ENCODE data around the gene PTPN11.
"Not testable (repeated sequence)": the region's sequence is repeated elsewhere in the genome, so short reads cannot be mapped to it uniquely, and the experiment has no call there.

Gene PTPN11

GRCh38 chr12:112409064-112409905 lies 9.5 kb upstream of the PTPN11 start, which contains the start of gene RPL6:
Gene RPL6 (minus strand): TSS chr12:112409605. CDS start chr12:112408656, 949 bp downstream.
- DNase-seq (ENCODE audit: low read depth) = peak; percentile 81

DNA sequence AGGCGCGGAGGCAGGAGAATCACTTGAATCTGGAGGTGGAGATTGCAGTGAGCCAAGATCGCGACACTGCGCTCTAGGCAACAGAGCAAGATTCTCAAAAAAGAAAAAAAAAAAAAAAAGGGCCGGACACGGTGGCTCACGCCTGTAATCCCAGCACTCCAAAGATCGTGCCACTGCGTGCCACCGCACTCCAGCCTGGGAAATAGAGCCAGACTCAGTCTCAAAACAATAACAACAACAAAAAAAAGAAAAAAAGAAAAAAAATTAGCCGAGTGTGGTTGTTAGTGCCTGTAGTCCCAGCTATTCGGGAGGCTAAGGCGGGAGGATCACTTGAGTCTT lies 8.9 kb upstream of the PTPN11 start:
- DNase-seq (ENCODE audit: low read depth) = no peak

- DNase-seq (ENCODE audit: low read depth) = no peak
Observed at GRCh38 chr12:112413855-112414625, 4.7 kb upstream of the PTPN11 start.

- DNase-seq (ENCODE audit: low read depth) = not testable (repeated sequence)
Observed at GRCh38 chr12:112415457-112415856, 3.3 kb upstream of the PTPN11 start.

DNA sequence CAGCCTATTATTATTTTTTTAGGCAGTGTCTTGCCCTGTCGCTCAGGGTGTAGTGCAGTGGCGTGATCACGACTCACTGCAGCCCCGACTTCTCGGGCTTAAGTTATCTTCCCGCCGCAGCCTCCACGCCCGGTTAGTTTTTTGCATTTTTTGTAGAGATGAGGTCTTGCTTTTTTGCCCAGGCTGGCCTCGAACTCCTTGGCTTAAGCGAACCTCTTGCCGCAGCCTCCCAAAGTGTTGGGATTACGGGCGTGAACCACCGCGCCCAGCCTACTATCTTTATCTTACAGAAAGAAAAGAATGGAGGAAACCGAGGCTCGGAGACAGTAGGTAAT lies 507 bp upstream of the PTPN11 start:
- DNase-seq (ENCODE audit: low read depth) = no peak

DNA sequence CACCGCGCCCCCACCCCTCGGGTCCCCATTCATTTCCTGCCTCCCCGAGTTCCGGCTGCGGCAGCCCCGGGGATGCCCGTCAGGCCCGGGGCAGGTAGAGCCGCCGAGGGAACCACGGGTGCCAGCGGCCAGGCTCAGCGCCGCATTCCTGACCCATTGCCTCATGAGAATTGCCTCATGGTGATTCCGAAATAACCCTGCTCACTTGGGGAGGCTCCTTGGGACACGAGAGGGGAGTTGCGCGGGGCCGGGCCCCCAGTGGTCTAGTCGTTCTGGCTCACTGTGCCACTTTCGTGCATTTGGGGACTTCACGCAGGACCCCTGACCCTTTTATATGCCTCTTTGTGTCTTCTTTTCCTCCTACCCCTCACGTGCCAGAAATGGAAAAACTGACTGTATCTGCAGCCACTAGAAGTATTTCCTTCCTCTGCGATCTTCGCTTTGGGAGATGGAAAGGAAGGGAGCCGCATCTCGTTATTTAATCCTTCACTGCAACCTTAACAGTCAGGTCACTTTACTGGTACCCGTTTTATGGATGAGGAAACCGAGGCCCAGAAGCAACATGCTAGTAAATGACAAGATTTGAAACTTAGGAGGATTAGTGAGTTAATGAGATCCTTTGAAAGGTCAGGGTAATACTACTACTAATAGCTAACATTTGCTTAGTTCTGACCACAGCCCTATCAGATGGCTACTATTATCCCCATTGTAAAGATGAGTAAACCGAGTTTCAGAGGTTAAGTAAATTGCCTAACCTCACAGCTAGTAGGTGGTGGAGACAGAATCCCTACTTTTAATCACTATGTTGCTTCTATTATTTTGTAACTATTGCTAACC lies 768 bp downstream of the PTPN11 start:
- DNase-seq (ENCODE audit: low read depth) = peak; percentile 45

DNA sequence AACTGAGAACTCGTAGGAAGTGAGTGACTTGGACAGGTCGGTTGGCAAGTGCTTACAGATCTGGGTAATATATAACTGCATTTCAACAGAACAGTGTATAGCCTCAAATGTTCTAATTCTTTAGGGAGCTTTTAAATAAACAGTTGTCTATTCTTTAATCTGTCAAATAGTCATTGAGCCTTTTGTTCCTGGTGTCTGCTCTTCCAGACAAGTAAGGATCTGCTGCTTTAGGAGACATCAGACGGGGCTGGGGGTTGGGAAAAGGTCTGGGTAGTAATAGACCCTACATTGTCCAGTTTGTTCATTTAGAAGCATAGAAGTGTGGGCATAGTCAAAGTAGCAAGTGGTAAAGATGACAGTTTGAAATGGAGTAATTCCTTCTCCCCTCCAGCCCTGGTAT lies 2.0 kb downstream of the PTPN11 start:
- DNase-seq (ENCODE audit: low read depth) = no peak

DNA sequence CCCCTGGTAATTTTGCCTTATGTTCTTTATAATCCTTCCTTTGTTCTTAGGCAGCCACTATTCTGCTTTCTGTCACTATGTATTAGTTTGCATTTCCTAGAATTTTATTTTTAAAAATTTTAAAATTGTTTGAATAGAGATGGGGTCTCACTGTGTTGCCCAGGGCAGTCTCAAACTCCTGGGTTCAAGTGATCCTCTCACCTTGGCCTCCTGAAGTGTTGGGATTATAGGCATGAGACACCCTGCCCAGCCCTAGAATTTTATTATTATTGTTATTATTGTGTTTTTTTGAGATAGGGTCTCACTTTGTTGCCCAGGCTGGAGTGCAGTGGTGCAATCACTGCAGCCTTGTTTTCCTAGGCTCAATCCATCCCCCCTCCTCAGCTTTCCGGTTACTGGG lies 2.6 kb downstream of the PTPN11 start:
- no peak for DNase-seq (ENCODE audit: low read depth)

- DNase-seq (ENCODE audit: low read depth) = no peak
Observed at GRCh38 chr12:112422531-112422930, 3.8 kb downstream of the PTPN11 start.

GRCh38 chr12:112424126-112424525 lies 5.4 kb downstream of the PTPN11 start:
- DNase-seq (ENCODE audit: low read depth) = no peak

- DNase-seq (ENCODE audit: low read depth) = no peak
Observed at GRCh38 chr12:112425582-112426382, 7.0 kb downstream of the PTPN11 start.

- DNase-seq (ENCODE audit: low read depth) = no peak
Observed at GRCh38 chr12:112427760-112428159, 9.0 kb downstream of the PTPN11 start.

GRCh38 chr12:112430929-112431328 lies 12.2 kb downstream of the PTPN11 start:
- DNase-seq (ENCODE audit: low read depth) = no peak

- no peak for DNase-seq (ENCODE audit: low read depth)
Observed at GRCh38 chr12:112431965-112432364, 13.2 kb downstream of the PTPN11 start.

DNA sequence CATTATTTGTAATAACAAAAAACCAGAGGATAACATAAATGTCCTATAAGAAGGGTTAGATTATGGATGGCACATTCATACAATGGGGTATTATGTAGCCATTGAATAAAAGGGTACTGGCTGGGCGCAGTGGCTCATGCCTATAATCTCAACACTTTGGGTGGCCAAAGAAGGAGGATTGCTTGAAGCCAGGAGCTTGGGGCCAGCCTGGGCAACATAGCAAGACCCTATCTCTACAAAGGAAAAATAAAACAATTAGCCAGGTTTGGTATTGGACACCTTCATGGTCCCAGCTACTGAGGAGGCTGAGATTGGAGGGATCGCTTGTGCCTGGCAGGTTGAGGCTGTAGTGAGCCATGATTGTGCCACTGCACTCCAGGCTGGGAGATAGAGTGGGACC lies 14.8 kb downstream of the PTPN11 start:
- DNase-seq (ENCODE audit: low read depth) = no peak

DNA sequence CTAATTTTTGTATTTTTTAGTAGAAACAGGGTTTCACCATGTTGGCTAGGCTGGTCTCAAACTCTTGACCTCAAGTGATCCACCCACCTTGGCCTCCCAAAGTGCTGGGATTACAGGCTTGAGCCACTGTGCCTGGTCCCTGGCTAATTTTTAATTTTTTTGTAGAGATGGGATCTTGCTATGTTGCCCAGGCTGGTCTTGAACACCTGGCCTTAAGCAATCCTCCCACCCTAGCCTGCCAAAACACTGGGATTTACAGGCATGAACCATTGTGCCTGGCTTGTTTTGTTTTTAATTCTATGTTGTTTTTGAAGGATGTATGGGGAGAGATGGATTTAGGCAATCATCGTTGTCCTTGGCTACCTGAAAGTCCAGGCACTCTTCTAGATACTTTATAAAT lies 19.9 kb downstream of the PTPN11 start:
- DNase-seq (ENCODE audit: low read depth) = not testable (repeated sequence)

- no peak for DNase-seq (ENCODE audit: low read depth)
Observed at GRCh38 chr12:112439769-112440168, 21.0 kb downstream of the PTPN11 start.

- not testable (repeated sequence) for DNase-seq (ENCODE audit: low read depth)
Observed at GRCh38 chr12:112440653-112441052, 21.9 kb downstream of the PTPN11 start.

GRCh38 chr12:112443916-112444315 lies 25.2 kb downstream of the PTPN11 start:
- no peak for DNase-seq (ENCODE audit: low read depth)

GRCh38 chr12:112446008-112446725 lies 27.4 kb downstream of the PTPN11 start:
- DNase-seq (ENCODE audit: low read depth) = no peak

DNA sequence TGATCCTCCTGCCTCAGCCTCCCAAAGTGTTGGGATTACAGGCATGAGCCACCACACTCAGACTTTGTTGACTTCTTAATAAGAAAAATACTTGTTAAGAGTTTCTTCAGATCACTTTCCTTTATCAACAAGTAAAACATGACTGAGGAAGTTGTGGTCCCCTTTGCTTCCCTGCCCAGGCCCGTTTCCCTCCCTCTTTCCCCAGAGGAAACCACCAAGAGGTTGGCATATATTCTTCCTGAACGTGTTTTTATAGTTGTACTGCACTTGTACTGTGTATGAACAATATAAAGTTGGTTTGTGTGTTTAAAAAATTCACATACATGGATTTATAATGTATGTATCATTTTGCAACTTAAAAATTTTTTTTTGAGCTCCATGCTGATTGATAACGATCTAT lies 28.4 kb downstream of the PTPN11 start:
- no peak for DNase-seq (ENCODE audit: low read depth)
